Daoy (cell line): Measurements from ENCODE around the gene KCTD16. TPM values are rescaled to one million over a fixed set of nuclear protein-coding genes. Genes with fewer than 3 reads are reported as not detected.

Experiments used
- DNase-seq: peaks from one replicate; pipeline ENCODE4 v3.0.0-alpha.2; 2015; ENCODE audit warnings: low read depth
- total RNA-seq: library from RNA; depleted of rRNA; stranded (reverse); fragments of >200 nt; shearing (Covaris generic); gene quantifications from 2 replicates; pipeline ENCODE4 v1.2.3, GENCODE V29; 2014

KCTD16 gene
- total RNA-seq, 1 experiment from 2014 or later: 0.63 TPM

DNA sequence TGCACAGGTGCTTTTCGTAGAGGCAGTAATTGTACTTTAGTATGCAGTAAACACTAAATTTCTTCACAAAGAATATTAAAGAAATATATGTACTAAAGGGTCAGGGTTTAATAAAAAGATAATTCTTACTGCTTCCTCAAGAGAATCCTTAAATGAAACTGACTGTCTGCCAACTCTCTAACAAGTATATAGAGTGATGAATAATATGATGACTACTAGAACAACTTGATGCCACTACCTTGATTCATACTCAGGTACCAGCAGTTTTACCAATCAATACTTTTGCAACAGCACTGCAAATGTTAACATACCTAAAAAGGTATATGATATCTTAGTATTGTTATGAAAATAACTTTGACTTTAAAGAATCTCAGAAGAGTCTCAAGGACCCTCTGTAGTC lies 4.0 kb upstream of the KCTD16 start:
- no peak for DNase-seq

DNA sequence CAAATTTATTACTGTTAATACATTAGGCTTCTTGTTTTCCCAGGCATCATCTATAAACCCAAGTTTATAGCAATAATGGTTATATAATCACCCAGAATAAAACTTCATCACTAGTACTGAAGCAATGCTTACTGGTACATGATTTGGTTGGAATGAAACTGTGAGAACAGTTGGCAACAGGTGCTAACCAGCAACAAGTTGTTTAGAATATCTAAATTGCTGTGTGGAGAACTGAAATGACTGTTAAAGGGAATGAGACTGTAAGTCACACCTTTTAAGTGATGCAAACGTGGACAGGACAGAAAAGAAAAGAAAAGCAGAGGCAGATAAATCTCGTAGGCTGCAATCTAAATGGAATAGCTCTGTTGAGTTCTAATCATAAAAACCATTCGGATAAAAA lies 2.7 kb upstream of the KCTD16 start:
- DNase-seq: no peak

DNA sequence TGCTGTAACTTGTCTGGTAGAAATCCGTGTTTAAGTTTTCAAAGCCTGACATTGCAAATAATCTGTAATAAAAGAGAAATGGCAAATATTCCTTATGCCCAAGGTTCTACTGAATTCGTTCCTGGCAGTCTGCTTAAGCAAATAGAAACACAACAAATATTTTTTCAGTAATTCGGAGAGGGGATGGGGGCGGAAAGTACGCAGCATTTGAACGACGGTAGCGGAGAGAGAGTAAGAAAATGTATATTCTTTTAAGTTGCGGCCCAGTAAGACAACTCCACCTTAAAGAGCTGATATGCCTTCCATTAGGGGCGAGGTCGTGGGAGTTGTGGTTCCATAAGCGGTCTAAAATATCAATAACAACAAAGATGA lies 783 bp upstream of the KCTD16 start:
- DNase-seq: no peak

DNA sequence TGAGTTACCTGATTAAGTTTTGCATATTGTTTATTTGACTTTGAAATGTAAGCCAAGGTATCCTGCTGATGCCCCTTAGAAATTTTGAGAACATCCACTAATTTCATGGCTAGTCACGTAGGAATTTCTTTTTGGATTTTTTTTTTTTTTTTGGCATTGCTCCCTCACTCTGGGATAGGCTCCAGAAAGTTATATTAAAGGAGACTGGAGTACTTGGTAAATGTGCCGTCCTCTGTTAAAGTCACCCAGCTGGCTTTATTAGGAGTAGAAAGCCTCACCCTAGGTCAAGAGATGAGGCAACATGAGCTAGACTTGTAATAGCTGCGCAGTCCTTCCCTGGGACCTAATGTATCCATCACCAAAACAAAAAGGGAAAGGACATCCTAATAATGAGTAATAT lies 3.1 kb downstream of the KCTD16 start:
- no peak for DNase-seq

DNA sequence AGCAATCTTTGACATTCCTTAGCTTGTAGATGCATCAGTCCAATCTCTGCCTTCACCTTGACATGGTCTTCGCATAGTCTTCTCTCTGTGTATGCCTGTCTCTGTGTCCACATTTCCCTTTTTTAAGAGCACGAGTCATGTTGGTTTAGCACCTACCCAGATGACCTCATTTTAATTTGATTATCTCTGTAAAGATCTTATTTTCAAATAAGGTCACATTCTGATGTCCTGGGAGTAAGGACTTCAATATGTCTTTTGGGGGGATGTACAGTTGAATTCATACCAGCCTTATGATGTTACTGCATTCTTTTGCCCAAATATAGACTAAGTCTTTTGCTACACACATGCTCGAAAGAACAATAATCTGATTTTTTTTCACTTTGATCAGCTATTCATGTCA lies 6.9 kb downstream of the KCTD16 start:
- DNase-seq: no peak

DNA sequence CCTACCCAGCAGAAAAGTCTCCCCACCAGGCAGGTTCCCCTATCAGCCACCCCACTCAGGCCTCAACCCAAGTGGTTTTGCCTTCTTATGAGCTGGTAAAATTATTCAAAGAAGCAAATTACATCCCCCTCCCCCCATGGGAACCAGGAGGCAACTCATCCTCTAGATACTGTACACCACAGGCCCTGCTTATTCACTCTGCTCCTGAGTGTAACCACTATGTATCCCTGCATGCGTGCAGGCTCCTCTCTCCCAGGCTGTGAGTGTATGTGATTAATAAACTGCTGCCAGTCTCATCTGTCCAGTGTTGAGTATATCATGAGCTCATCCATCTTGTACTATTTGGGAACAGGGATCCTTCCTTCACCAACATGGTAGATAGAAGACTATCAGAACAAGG lies 8.6 kb downstream of the KCTD16 start:
- no peak for DNase-seq

DNA sequence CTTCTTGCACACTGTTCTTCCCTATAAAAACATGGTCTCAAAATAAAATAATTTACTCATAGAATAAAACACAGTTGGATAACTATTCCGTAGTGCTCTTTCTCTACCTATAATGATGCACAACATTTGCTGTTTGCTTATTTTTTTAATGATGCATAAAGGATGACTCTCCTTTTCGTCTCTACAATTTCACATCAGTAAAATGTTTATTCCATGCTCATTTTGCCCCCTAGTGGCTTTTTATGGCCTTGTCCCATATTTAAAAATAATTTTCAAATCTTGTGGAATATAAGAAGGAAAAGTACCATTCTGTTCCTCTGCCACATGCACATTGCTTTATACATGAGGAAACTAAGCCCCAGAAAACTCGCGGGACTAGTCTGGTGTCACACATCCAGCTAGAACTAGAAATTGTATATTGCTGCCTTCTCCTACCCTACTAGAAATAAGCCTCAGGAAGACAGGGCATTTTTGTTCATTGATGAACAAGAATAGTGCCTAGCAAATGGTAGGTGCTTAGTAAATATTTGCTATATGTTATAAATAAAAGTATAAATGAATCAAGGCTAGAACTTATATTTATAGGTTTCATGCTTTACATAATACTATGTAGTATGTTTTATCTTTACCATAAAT lies 12.7 kb downstream of the KCTD16 start:
- DNase-seq: no peak

DNA sequence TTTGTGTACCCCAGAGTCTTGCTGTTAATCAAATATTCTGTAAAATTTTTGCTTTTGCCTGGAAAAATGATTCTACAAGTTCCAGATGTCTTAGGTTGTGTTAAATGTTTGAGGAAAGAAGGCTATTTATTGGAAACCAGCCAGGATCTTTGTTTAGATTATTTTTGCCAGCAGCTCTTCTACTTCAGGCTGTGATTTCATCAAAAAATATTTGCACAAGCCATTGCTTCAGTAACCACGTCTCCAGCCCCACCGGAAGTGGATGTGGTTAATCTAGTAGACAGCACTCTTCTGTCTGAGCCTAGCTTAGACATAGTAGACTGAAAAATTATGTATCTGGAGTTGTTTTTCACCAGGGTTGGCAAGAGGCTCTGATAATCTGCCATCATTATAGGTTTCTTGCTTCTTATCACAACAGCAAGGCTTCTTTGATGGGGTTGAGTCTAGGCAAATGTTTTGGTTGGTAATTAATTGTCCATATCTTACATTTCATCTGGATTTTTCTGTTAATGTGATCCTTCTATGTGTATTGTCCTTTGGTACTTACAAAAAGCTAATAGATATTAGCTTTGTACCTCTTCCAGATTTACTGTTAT lies 17.1 kb downstream of the KCTD16 start:
- DNase-seq: peak; percentile 88

DNA sequence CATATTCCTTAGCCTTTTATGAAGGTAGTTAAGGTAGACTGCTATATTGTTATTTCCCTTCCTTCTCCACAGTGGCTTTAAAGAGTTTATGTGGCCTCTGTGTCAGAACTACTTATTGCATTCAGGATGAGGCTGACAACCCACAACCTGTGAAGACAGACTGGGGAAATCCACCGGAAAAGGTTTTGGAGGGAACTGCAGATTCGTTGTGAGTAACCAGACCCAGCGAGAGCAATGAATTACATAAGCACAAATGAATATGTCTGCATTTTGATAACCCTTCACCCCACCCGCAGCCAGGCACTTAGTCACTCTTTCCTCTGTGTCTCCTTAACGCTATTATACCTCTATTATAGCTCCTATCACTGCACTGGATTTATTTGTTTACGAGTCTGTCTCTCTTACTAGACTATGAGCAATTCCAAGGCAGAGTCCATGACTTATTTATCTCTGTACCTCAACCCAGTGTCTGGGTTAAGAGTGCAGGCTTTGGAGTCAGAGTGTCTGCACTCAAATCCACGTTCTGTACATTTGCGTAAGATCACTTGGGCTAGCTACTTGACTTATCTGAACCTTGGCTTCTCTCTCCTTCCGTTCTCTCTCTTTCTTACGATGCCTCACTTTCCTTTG lies 19.2 kb downstream of the KCTD16 start:
- DNase-seq: peak; percentile 95

DNA sequence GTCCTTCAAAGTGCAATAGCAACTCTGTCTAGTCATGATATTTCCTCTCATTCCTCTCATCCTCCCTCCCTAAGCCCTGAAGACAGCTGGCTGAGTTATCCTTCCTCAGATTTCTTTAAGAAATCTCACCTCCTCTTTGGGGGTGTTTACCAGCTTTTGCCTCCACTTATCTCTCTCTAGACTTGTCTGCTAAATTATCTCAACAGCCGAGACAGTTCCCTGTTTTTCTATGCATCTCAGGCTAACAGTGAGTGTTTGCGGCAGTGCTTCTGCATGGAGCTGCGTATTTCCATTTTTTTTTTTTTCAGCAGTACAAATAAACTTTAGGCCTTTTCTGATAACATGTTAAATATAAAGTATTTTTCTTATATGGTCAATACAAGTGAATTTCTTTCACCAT lies 20.9 kb downstream of the KCTD16 start:
- DNase-seq: no peak

DNA sequence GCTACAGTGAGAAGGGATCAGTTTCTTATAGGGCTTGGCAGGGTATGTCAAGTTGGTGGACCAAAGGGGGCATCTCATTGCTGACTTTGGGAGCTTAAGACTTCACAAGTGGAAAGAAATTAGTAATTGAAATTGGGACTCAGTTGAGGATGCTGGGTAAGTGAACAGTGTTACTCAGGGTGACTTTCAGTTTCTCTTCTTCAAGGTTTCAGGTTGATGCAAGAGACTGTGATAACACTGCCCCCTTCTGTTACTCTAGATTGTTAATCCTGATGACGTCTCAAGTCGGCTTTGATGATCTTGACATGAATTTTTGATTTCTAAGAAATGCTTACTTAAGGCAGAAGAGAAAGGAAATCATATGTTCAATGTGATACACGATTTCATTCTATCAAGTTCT lies 21.3 kb downstream of the KCTD16 start:
- peak; percentile 75 for DNase-seq

DNA sequence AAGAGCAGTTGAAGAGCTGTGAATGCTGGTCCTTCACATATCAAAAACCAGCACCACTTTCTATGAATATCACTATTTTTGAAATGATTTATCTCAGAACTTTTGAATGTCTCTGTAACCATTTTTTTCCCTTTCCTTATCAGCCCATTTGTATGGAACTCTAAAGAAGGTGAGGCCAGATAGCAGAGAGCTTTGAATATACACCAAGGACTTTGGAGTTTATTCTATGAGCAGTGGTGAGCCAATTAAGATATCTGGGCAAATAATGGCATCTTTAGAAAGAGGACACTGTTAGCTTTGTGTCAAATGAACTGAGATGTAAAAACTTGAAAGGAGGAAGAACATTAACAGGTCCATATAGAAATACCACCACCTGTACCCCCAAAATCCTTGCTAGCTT lies 22.0 kb downstream of the KCTD16 start:
- no peak for DNase-seq

DNA sequence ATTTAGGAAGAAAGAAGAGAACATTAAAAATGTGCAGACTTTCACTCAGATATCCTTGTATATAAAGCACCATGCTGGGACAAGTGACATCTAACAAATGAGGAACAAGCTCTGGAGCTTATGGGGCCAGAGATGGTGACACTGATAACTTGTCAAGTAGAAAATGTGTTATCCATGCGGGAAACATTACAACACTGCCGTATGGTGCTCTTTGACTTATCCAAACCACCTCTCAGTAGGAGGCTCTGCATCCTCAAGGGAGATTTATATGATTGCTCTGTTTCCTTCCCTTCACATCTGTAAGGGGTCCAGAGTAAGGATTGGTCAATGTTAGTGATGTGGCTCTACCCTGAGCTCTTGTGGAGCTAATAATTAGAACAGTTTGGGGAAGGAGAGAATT lies 23.5 kb downstream of the KCTD16 start:
- no peak for DNase-seq

DNA sequence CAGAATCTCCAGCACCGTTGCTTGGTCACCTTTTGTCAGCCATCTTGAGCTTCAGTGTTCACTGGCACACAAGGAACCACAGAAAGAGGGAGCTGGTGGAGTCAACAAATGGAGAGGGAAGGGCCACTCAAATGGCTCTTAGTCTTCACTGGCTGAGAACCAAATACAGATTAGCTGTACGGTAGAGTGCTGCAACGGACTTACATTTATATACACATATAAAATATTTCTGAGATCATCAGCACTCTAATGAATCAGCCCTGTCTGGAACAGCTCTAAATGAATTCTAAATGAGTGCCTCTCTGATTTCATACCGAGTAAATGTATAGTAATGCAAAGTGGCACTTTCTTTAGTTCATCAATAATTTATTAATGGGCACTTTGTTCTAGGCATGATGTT lies 24.8 kb downstream of the KCTD16 start:
- no peak for DNase-seq

DNA sequence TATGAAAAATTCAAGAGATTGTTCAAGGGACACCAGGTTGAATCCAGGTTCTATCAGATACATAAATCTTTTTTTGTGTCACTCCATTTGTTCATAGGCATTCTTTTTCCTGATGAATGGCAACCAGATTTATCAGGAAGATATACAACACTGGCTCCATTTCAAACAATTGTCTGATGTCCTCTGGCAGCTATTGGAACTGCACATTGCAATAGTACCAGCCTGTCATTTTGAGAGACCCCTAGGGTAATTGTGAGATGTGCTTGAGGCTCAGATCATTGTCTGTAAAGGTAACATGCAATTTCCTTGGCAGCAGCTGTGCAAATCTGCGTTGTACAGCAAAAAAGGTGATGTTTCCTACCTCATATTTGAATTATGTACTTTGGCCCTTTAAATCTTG lies 25.9 kb downstream of the KCTD16 start:
- DNase-seq: no peak

DNA sequence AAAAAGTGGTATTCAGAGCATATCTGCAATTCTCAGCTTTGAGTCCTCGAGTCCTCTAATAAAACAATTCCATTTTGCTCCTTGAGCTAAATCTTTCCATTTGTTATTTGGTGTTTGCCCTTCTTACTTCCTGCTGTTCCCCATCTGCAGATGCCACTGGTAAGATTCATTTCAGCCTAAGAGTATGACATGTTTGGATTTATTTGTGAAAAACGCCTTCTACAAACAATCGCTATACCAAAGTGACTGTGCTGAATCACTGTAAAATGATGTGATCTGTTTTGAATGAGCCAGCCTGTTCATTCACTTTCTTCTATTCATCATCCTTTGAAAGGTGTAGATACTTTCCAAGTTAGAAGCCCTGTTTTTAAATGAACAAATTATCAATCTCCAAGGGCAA lies 27.7 kb downstream of the KCTD16 start:
- DNase-seq: no peak

DNA sequence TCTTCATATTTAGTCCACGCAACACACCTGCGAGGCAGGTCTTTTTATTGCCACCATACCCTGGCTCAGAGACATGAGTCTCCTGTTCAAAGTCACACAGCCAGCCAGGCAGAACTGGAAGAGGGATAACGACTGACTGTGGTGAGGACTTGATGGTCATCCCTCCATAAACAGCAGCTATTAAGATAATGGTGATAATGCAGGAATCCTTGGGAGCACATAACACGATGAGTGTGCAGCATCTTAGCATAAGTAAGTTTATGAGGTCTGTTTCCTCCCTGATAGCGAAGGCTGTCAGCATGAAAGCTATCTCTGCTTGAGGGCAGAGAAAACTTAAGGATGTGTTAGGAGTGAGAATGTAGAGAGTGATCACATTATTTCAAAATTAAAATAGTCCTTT lies 30.9 kb downstream of the KCTD16 start:
- DNase-seq: no peak

DNA sequence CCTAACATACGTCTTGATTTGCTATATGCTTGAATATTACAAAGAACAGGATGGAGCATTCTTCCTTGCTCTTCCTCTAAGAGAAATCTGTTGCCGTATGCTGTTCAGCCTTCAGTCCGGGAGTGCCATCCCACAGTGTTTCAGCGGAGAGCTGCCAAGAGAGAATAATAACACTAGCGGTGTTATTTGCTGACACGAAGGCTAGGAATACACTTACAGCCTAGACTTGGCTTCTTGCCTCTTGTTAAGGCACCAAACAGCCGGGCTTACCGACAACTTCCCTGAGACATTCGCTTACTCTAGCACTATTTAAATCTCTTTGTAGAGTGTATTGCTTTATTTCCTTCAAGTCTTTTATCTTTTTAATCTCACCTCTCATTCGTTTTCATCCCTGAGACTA lies 31.4 kb downstream of the KCTD16 start:
- DNase-seq: no peak

DNA sequence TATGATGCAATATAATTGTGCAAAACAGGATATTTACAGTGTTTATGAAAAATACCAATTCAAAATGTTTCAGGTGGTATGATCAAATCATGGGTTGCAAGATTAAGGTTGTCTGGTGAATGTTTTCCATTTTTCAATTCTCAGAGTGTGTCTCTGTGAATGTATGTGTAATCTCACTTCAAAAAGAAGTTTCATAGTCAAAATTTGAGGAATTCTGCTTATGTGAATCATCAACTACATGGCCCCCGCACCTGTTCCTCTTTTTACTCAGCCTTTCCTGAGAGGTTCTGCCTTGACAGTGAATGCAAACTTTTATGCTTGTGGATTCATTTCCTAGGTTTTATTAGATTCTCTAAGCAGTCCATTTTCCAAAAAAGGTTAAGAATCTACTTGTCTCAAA lies 32.1 kb downstream of the KCTD16 start:
- DNase-seq: no peak

DNA sequence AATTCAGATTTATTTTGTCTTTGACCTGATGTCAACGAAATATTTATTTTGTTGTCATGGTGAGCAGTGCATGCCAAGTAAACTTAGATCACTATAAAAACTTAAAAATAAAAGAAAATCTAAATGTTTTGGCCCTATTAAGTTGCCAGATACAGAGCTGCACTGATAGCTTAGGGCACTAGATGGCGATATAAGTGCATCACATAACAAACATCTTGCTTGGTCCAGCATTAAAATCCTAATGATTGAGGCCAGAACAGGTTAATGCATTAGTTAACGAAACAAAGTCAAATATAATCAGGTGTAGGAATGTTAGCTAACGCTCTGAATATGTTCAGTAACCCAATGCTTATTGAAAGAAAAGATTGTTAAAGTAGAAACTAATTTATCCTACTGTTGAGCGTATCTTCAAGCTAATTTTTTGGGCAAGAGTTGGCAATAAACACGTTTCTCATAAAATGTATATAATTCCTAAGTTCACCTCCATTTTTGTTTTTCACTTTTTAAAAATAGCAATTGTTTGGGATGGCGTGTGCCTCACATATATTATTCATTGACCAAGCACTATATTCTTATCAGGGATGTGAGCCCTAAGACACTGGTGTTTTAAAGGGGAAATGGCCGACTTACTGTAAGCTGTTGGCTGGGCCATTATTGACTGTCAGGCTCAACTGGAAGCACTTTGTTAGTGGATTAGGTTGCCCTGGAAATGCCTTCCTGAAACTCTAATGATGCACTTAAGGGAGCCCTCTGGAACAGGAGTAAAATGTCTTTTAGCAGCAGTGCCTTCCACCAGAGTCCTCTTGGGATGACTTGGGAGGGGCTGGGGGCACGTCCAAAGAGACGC lies 33.3 kb downstream of the KCTD16 start:
- DNase-seq: peak; percentile 67

DNA sequence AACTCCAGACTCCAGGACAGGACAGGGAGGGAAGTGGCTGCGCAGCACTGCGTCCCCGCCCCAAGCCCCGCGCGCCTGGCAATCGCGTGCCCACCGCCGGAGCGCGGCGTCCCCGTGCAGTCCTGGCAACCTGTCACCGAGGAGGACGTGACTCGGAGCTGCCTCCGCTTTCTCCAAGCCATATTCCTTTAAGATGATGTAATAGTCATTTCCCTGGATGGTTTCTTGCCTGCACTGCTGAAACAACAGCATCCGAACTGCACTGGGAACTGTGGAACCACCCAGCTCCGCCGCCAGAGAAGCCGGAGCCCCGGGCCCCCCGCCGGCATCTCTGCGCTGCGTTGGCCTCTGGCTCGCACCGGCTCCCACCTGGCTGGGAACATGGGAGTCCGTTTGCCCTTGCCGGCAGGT lies 34.5 kb downstream of the KCTD16 start:
- peak; percentile 48 for DNase-seq

DNA sequence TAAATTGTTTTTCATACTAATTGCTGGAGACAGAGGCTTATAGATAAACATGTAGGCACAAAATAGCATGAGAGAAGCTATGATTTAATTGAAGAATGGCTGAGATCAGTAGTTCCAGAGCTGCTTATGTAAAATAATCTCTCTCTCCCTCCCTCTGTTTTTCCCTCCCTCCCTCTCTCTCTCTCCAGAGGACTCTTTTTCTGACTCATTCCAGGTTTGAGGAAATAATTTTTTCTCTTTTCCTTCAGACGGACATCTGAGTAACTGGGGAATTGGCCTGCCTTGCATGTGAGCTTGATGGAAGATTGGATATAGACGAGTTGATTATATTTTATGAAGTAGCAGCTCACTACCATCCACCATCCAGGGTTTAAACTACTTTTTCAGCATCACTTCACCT lies 35.5 kb downstream of the KCTD16 start:
- DNase-seq: no peak
